IPS DF 6.9 (cell line): ENCODE measurements around the gene CIAO2B.
"Not testable (repeated sequence)": the region's sequence is repeated elsewhere in the genome, so short reads cannot be mapped to it uniquely, and the experiment has no call there.

ENCODE experiments used
- DNase-seq: peaks from one replicate; pipeline ENCODE4 v3.0.0-alpha.2; 2013; ENCODE audit warnings: low read depth, low spot score
- H3K27ac ChIP-seq: one replicate; pipeline ENCODE4 v1.5.1; 2013; ENCODE audit warnings: low read length, control low read depth
- H3K27me3 ChIP-seq: 2 replicates; pipeline ENCODE4 v1.6.1; 2013; ENCODE audit warnings: mild to moderate bottlenecking, low read length; ENCODE audit not compliant: control insufficient read depth, insufficient read depth
- H3K36me3 ChIP-seq: 2 replicates; pipeline ENCODE4 v1.6.1; 2013; ENCODE audit warnings: low read length; ENCODE audit not compliant: control insufficient read depth, insufficient read depth
- H3K4me1 ChIP-seq: 2 replicates; pipeline ENCODE4 v1.6.1; 2013; ENCODE audit warnings: low read length; ENCODE audit not compliant: control insufficient read depth, insufficient read depth
- H3K4me3 ChIP-seq: 2 replicates; pipeline ENCODE4 v1.5.1; 2013; ENCODE audit warnings: mild to moderate bottlenecking, low read length
- H3K9me3 ChIP-seq: 2 replicates; pipeline ENCODE4 v1.6.1; 2013; ENCODE audit warnings: low read length, inconsistent platforms; ENCODE audit not compliant: control insufficient read depth, insufficient read depth
- WGBS: extraction: QIAGEN DNeasy Blood & Tissue Kit; methylation state at CpG from one replicate; pipeline ENCODE4 v1.1.7; 2013; ENCODE audit warnings: mixed read lengths, missing lambda C conversion rate; ENCODE audit not compliant: insufficient read length, insufficient coverage; 5-methylcytosine and 5-hydroxymethylcytosine counted together

The CIAO2B gene

GRCh38 chr16:66955363-66956153, 21.4 kb upstream of the CIAO2B start:
- not testable (repeated sequence) for DNase-seq, H3K9me3 ChIP-seq, H3K4me1 ChIP-seq, H3K4me3 ChIP-seq, H3K27ac ChIP-seq, H3K36me3 ChIP-seq, H3K27me3 ChIP-seq
- no CpG with 5 or more reads among the region's 17 CpGs for WGBS

- no peaks in the 10 kb centered on the region for H3K4me1 ChIP-seq
- no peaks in the 10 kb centered on the region for H3K36me3 ChIP-seq
- no peak overlapping the region for H3K4me3 ChIP-seq
- peak; percentile 54 for DNase-seq
- WGBS = no CpG with 5 or more reads among the region's 8 CpGs
- no peak overlapping the region for H3K27ac ChIP-seq
- peaks cover 7% of the 10 kb centered on the region for H3K27me3 ChIP-seq
- no peaks in the 10 kb centered on the region for H3K9me3 ChIP-seq
These were observed 20.0 kb upstream of the CIAO2B start for GRCh38 chr16:66954097-66954659.

- WGBS = no CpG with 5 or more reads among the region's 10 CpGs
- no peak for DNase-seq
- Histone ChIP-seq H3K4me3 (no peak overlapping the region), H3K4me1 (no peaks in the 10 kb centered on the region), H3K9me3 (no peaks in the 10 kb centered on the region), H3K36me3 (no peaks in the 10 kb centered on the region), H3K27ac (no peak overlapping the region), H3K27me3 (peaks cover 13% of the 10 kb centered on the region)
These were observed 19.4 kb upstream of the CIAO2B start for GRCh38 chr16:66953462-66954096.

- H3K9me3 ChIP-seq = no peaks in the 10 kb centered on the region
- H3K27ac ChIP-seq = no peak overlapping the region
- no peaks in the 10 kb centered on the region for H3K36me3 ChIP-seq
- no CpG with 5 or more reads among the region's 7 CpGs for WGBS
- H3K4me3 ChIP-seq = no peak overlapping the region
- peaks cover 22% of the 10 kb centered on the region for H3K27me3 ChIP-seq
- no peak for DNase-seq
- H3K4me1 ChIP-seq = 0 out of 2 replicates have a peak, but pooled peaks cover 1% of the 10 kb centered on the region
These were observed 18.4 kb upstream of the CIAO2B start for GRCh38 chr16:66952430-66953110.

- Histone ChIP-seq H3K9me3 (no peaks in the 10 kb centered on the region), H3K36me3 (no peaks in the 10 kb centered on the region), H3K27me3 (peaks cover 25% of the 10 kb centered on the region), H3K27ac (no peak overlapping the region), H3K4me1 (0 out of 2 replicates have a peak, but pooled peaks cover 1% of the 10 kb centered on the region), H3K4me3 (no peak overlapping the region)
- DNase-seq = no peak
- no CpG with 5 or more reads among the region's 4 CpGs for WGBS
These were observed 17.0 kb upstream of the CIAO2B start for GRCh38 chr16:66950971-66951790.

- Histone ChIP-seq H3K27ac (no peak overlapping the region), H3K4me1 (0 out of 2 replicates have a peak, but pooled peaks cover 1% of the 10 kb centered on the region), H3K27me3 (peaks cover 25% of the 10 kb centered on the region), H3K9me3 (no peaks in the 10 kb centered on the region), H3K36me3 (no peaks in the 10 kb centered on the region), H3K4me3 (no peak overlapping the region)
- no peak for DNase-seq
- WGBS = no CpG with 5 or more reads among the region's 2 CpGs
These were observed 16.2 kb upstream of the CIAO2B start for GRCh38 chr16:66950437-66950836.

GRCh38 chr16:66949472-66949871, 15.3 kb upstream of the CIAO2B start:
- WGBS = no CpG with 5 or more reads among the region's 6 CpGs
- no peak overlapping the region for H3K4me3 ChIP-seq
- no peak overlapping the region for H3K27ac ChIP-seq
- H3K36me3 ChIP-seq = no peaks in the 10 kb centered on the region
- no peaks in the 10 kb centered on the region for H3K9me3 ChIP-seq
- H3K27me3 ChIP-seq = peaks cover 25% of the 10 kb centered on the region
- 0 out of 2 replicates have a peak, but pooled peaks cover 1% of the 10 kb centered on the region for H3K4me1 ChIP-seq
- DNase-seq = no peak

GRCh38 chr16:66948837-66949225, 14.6 kb upstream of the CIAO2B start:
- H3K27me3 ChIP-seq = peaks cover 25% of the 10 kb centered on the region
- DNase-seq = no peak
- no peak overlapping the region for H3K4me3 ChIP-seq
- 0 out of 2 replicates have a peak, but pooled peaks cover 1% of the 10 kb centered on the region for H3K4me1 ChIP-seq
- WGBS = no CpG with 5 or more reads among the region's 21 CpGs
- H3K36me3 ChIP-seq = no peaks in the 10 kb centered on the region
- no peaks in the 10 kb centered on the region for H3K9me3 ChIP-seq
- H3K27ac ChIP-seq = no peak overlapping the region

- no peak for DNase-seq
- no peaks in the 10 kb centered on the region for H3K9me3 ChIP-seq
- no CpG with 5 or more reads among the region's 44 CpGs for WGBS
- no peak overlapping the region for H3K27ac ChIP-seq
- 0 out of 2 replicates have a peak, but pooled peaks cover 1% of the 10 kb centered on the region for H3K4me1 ChIP-seq
- H3K36me3 ChIP-seq = no peaks in the 10 kb centered on the region
- peaks cover 25% of the 10 kb centered on the region for H3K27me3 ChIP-seq
- peak overlapping the region; percentile 18; the same call in 1 of the 2 replicates for H3K4me3 ChIP-seq
These were observed 14.1 kb upstream of the CIAO2B start for GRCh38 chr16:66948134-66948836.
